ENCODE measurements around the gene AHRR. TPM values are rescaled to one million over a fixed set of nuclear protein-coding genes. Genes with fewer than 3 reads are reported as not detected.

Gene AHRR
- total and polyA plus RNA-seq, 9 of the 15 experiments (the other 6 are each of a cell fraction or from before 2014, with no cell fraction given), result 0.06 to 1.6 (median 0.75) TPM; not detected in 1

DNA sequence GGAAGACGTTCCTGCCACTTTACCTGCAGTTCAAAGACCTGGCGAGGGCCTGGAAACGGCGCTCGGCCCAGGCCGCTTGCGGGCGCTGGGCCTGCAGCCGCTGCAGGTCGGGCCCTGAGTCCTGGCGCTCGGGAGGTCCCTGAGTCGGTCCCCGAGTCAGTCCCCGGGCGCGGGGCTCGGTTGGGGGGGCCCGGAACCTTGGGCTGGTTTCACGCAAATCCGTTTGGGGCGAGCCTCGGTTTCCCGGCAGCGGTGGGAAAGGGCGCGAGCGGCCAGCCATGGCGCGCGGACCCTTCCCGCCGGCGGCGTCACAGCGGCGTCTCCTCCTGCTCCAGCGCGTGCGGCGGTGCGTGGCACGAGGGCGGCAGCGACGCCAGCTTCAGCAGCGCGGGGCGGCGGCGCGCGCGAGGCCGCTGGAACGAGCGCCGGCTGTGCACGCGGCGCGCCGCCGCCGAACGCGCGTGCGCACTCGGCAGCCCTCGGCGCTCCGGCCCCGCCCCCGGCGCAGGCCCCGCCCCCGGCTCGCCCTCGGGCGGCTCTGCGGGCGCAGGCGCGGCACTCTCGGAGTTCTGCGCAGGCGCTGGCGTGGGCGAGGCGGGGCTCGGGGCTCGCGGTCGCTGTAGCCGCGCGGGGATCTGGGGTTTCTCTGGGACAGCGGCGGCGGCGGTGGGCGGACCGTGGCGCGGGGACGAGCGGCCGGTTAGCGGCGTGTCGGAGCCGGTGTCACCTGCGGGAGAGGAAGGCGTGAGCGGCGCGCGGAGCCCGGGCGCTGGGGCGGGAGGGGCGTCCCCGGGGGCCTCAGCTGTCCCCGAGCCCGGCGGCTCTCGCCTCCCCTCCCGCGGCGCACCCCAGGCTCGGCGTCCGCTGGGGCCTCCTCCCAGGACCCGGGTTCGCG lies 151.4 kb downstream of the AHRR start (continued):
- TF ChIP-seq NONO (IDR thresholded peaks at IDR 0.05; ENCODE audit: low read depth in 2 of 2, low read length in 1 of 2) (peak; percentile 82 to 86), MYBL2 (IDR thresholded peaks at IDR 0.05; ENCODE audit: low read depth) (no peak), MYBL2 (CRISPR knock-in tag; IDR thresholded peaks at IDR 0.05; ENCODE audit: borderline replicate concordance) (no peak), POLR2AphosphoS5 (IDR thresholded peaks at IDR 0.05; ENCODE audit: control insufficient read depth, insufficient read depth, low read depth, low read length) (peak; percentile 59), ATF7 (IDR thresholded peaks at IDR 0.05) (peak; percentile 50; the same call in 1 of the 2 replicates), ZBTB7A (IDR thresholded peaks at IDR 0.05; ENCODE audit: borderline replicate concordance, control insufficient read depth, low read depth, low read length) (peak; percentile 86; the same call in 1 of the 2 replicates), ZNF75A (CRISPR knock-in tag; IDR thresholded peaks at IDR 0.05) (no peak), PHB (CRISPR knock-in tag; IDR thresholded peaks at IDR 0.05) (no peak), RNF2 (IDR thresholded peaks at IDR 0.05) (0 out of 2 replicates have a peak, but pooled peaks have one; percentile 31), KDM1A (IDR thresholded peaks at IDR 0.05) (no peak)
- TF ChIP-seq, protein P1, sequence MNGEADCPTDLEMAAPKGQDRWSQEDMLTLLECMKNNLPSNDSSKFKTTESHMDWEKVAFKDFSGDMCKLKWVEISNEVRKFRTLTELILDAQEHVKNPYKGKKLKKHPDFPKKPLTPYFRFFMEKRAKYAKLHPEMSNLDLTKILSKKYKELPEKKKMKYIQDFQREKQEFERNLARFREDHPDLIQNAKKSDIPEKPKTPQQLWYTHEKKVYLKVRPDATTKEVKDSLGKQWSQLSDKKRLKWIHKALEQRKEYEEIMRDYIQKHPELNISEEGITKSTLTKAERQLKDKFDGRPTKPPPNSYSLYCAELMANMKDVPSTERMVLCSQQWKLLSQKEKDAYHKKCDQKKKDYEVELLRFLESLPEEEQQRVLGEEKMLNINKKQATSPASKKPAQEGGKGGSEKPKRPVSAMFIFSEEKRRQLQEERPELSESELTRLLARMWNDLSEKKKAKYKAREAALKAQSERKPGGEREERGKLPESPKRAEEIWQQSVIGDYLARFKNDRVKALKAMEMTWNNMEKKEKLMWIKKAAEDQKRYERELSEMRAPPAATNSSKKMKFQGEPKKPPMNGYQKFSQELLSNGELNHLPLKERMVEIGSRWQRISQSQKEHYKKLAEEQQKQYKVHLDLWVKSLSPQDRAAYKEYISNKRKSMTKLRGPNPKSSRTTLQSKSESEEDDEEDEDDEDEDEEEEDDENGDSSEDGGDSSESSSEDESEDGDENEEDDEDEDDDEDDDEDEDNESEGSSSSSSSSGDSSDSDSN (IDR thresholded peaks at IDR 0.05; ENCODE audit: borderline replicate concordance in 1 of 2, low read depth in 2 of 2, low read length in 2 of 2), result 0 out of 4 replicates have a peak, but pooled peaks have one; percentile 31 to 34
- TF ChIP-seq, protein P2, sequence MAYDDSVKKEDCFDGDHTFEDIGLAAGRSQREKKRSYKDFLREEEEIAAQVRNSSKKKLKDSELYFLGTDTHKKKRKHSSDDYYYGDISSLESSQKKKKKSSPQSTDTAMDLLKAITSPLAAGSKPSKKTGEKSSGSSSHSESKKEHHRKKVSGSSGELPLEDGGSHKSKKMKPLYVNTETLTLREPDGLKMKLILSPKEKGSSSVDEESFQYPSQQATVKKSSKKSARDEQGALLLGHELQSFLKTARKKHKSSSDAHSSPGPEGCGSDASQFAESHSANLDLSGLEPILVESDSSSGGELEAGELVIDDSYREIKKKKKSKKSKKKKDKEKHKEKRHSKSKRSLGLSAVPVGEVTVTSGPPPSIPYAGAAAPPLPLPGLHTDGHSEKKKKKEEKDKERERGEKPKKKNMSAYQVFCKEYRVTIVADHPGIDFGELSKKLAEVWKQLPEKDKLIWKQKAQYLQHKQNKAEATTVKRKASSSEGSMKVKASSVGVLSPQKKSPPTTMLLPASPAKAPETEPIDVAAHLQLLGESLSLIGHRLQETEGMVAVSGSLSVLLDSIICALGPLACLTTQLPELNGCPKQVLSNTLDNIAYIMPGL (CRISPR knock-in tag; IDR thresholded peaks at IDR 0.05), result peak; percentile 74; the same call in 1 of the 2 replicates
- TF ChIP-seq, protein P3, sequence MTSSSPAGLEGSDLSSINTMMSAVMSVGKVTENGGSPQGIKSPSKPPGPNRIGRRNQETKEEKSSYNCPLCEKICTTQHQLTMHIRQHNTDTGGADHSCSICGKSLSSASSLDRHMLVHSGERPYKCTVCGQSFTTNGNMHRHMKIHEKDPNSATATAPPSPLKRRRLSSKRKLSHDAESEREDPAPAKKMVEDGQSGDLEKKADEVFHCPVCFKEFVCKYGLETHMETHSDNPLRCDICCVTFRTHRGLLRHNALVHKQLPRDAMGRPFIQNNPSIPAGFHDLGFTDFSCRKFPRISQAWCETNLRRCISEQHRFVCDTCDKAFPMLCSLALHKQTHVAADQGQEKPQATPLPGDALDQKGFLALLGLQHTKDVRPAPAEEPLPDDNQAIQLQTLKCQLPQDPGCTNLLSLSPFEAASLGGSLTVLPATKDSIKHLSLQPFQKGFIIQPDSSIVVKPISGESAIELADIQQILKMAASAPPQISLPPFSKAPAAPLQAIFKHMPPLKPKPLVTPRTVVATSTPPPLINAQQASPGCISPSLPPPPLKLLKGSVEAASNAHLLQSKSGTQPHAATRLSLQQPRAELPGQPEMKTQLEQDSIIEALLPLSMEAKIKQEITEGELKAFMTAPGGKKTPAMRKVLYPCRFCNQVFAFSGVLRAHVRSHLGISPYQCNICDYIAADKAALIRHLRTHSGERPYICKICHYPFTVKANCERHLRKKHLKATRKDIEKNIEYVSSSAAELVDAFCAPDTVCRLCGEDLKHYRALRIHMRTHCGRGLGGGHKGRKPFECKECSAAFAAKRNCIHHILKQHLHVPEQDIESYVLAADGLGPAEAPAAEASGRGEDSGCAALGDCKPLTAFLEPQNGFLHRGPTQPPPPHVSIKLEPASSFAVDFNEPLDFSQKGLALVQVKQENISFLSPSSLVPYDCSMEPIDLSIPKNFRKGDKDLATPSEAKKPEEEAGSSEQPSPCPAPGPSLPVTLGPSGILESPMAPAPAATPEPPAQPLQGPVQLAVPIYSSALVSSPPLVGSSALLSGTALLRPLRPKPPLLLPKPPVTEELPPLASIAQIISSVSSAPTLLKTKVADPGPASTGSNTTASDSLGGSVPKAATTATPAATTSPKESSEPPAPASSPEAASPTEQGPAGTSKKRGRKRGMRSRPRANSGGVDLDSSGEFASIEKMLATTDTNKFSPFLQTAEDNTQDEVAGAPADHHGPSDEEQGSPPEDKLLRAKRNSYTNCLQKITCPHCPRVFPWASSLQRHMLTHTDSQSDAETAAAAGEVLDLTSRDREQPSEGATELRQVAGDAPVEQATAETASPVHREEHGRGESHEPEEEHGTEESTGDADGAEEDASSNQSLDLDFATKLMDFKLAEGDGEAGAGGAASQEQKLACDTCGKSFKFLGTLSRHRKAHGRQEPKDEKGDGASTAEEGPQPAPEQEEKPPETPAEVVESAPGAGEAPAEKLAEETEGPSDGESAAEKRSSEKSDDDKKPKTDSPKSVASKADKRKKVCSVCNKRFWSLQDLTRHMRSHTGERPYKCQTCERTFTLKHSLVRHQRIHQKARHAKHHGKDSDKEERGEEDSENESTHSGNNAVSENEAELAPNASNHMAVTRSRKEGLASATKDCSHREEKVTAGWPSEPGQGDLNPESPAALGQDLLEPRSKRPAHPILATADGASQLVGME (CRISPR knock-in tag; IDR thresholded peaks at IDR 0.05), result peak; percentile 80; the same call in 1 of the 2 replicates
- TF ChIP-seq, protein P4, sequence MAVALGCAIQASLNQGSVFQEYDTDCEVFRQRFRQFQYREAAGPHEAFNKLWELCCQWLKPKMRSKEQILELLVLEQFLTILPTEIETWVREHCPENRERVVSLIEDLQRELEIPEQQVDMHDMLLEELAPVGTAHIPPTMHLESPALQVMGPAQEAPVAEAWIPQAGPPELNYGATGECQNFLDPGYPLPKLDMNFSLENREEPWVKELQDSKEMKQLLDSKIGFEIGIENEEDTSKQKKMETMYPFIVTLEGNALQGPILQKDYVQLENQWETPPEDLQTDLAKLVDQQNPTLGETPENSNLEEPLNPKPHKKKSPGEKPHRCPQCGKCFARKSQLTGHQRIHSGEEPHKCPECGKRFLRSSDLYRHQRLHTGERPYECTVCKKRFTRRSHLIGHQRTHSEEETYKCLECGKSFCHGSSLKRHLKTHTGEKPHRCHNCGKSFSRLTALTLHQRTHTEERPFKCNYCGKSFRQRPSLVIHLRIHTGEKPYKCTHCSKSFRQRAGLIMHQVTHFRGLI (CRISPR knock-in tag; IDR thresholded peaks at IDR 0.05), result peak; percentile 68; the same call in 1 of the 2 replicates
